Left ventricle myocardium inferior (tissue), 1 donor: ENCODE data around the gene ERCC8. TPM values are rescaled to one million over a fixed set of nuclear protein-coding genes. Genes with fewer than 3 reads are reported as not detected.

Experiments used
- DNase-seq: peaks from one replicate; pipeline ENCODE4 v3.0.0-alpha.2; 2020
- H3K27ac ChIP-seq: fragments of 200-600 bp; replicated peaks from 2 replicates; pipeline ENCODE4 v1.8.0; 2021
- H3K27me3 ChIP-seq: fragments of 200-600 bp; 2 replicates; pipeline ENCODE4 v1.8.0; 2021; ENCODE audit warnings: low read depth
- H3K36me3 ChIP-seq: fragments of 200-600 bp; 2 replicates; pipeline ENCODE4 v1.8.0; 2021
- H3K4me1 ChIP-seq: fragments of 200-600 bp; 2 replicates; pipeline ENCODE4 v1.8.0; 2021
- H3K4me3 ChIP-seq: fragments of 200-600 bp; 2 replicates; pipeline ENCODE4 v1.8.0; 2021; ENCODE audit warnings: mild to moderate bottlenecking, moderate library complexity
- H3K9me3 ChIP-seq: fragments of 200-600 bp; replicated peaks from 2 replicates; pipeline ENCODE4 v1.8.0; 2021
- CTCF ChIP-seq: fragments of 200-600 bp; IDR thresholded peaks from 2 replicates; pipeline ENCODE4 v1.8.0; 2021; ENCODE audit warnings: antibody characterized with exemption, mild to moderate bottlenecking, borderline replicate concordance
- intact Hi-C: fragments of 100-400 bp; cut with micrococcal nuclease; formaldehyde crosslinking; loops from one replicate; pipeline ENCODE4 v1.11.0; 2022
- total RNA-seq: library from RNA; stranded (reverse); fragmentation: NEBNext Ultra II Directional; extraction: Animal tissue kit (Norgen Biotek cat#: 25700); gene quantifications from one replicate; pipeline ENCODE4 v1.2.1, GENCODE V29; 2021
- donor health status: DM: no; HTN: yes; CAD: no; lungs with severe emphysema.

ERCC8 gene
- total RNA-seq, 1 donor from 2014 or later: 5.9 TPM

GRCh38 chr5:60980511-60980910, 35.6 kb upstream of the ERCC8 start:
- intact Hi-C loops: no loop called here

GRCh38 chr5:60978968-60979367, 34.1 kb upstream of the ERCC8 start:
- Histone ChIP-seq H3K4me1 (peaks cover 27% of the 10 kb centered on the region), H3K27ac (no peak overlapping the region), H3K27me3 (no peaks in the 10 kb centered on the region), H3K9me3 (peaks cover 12% of the 10 kb centered on the region), H3K36me3 (no peaks in the 10 kb centered on the region), H3K4me3 (no peak overlapping the region)
- intact Hi-C loops: no loop called here
- no peak for DNase-seq
- TF ChIP-seq CTCF: no peak

More at GRCh38 chr5:60980511-60980910, 35.6 kb upstream of the ERCC8 start:
- no peaks in the 10 kb centered on the region for H3K27me3 ChIP-seq
- no peak for TF ChIP-seq CTCF
- DNase-seq: no peak
- peaks cover 12% of the 10 kb centered on the region for H3K9me3 ChIP-seq
- peaks cover 24% of the 10 kb centered on the region for H3K4me1 ChIP-seq
- H3K27ac ChIP-seq: no peak overlapping the region
- H3K36me3 ChIP-seq: no peaks in the 10 kb centered on the region
- no peak overlapping the region for H3K4me3 ChIP-seq

- no peak for TF ChIP-seq CTCF
- Histone ChIP-seq H3K4me1 (peaks cover 27% of the 10 kb centered on the region), H3K9me3 (peaks cover 12% of the 10 kb centered on the region), H3K27ac (no peak overlapping the region), H3K36me3 (no peaks in the 10 kb centered on the region), H3K4me3 (no peak overlapping the region), H3K27me3 (no peaks in the 10 kb centered on the region)
- intact Hi-C loops: no loop called here
- no peak for DNase-seq
Observed at GRCh38 chr5:60977956-60978737, 33.3 kb upstream of the ERCC8 start.

- intact Hi-C loops: no loop called here
- H3K9me3 ChIP-seq: peaks cover 43% of the 10 kb centered on the region
- TF ChIP-seq CTCF: no peak
- no peak for DNase-seq
- H3K36me3 ChIP-seq: no peaks in the 10 kb centered on the region
- peaks cover 17% of the 10 kb centered on the region for H3K4me1 ChIP-seq
- no peak overlapping the region for H3K4me3 ChIP-seq
- no peak overlapping the region for H3K27ac ChIP-seq
- no peaks in the 10 kb centered on the region for H3K27me3 ChIP-seq
Observed at GRCh38 chr5:60972231-60972630, 27.4 kb upstream of the ERCC8 start.

- Histone ChIP-seq H3K36me3 (no peaks in the 10 kb centered on the region), H3K27me3 (no peaks in the 10 kb centered on the region), H3K27ac (no peak overlapping the region), H3K9me3 (peaks cover 14% of the 10 kb centered on the region), H3K4me1 (peaks cover 16% of the 10 kb centered on the region), H3K4me3 (no peak overlapping the region)
- intact Hi-C loops: no loop called here
- DNase-seq: no peak
- TF ChIP-seq CTCF: no peak
Observed at GRCh38 chr5:60961685-60962084, 16.8 kb upstream of the ERCC8 start.
